HepG2 (cell line): ENCODE measurements around the gene DNTTIP2. TPM values are rescaled to one million over a fixed set of nuclear protein-coding genes. Genes with fewer than 3 reads are reported as not detected.

Experiments
- ATF6 ChIP-seq: sonication (generic); formaldehyde crosslinking; conservative IDR thresholded peaks from 2 replicates; pipeline ENCODE4 v1.4.0; 2020; ENCODE audit warnings: missing genetic modification reagents
- FOSL2 ChIP-seq: sonication (generic); formaldehyde crosslinking; IDR thresholded peaks from 2 replicates; pipeline ENCODE4 v1.4.0; 2020; ENCODE audit warnings: missing genetic modification reagents
- HES4 ChIP-seq: sonication (generic); formaldehyde crosslinking; IDR thresholded peaks from 2 replicates; pipeline ENCODE4 v1.9.0; 2021; ENCODE audit warnings: mild to moderate bottlenecking, missing genetic modification reagents, borderline replicate concordance
- IKZF5 ChIP-seq: IDR thresholded peaks from 2 replicates; pipeline ENCODE4 v1.6.1; 2018; ENCODE audit warnings: missing genetic modification reagents, mild to moderate bottlenecking, missing compliant biosample characterization
- IRX3 ChIP-seq: sonication (generic); formaldehyde crosslinking; IDR thresholded peaks from 2 replicates; pipeline ENCODE4 v1.8.1; 2023; ENCODE audit warnings: mild to moderate bottlenecking, low read depth, missing genetic modification reagents, borderline replicate concordance
- PAWR ChIP-seq: sonication (generic); formaldehyde crosslinking; IDR thresholded peaks from 2 replicates; pipeline ENCODE4 v1.4.0; 2020; ENCODE audit warnings: missing genetic modification reagents, mild to moderate bottlenecking, borderline replicate concordance
- REL ChIP-seq: sonication (generic); formaldehyde crosslinking; conservative IDR thresholded peaks from 2 replicates; pipeline ENCODE4 v1.8.0; 2022; ENCODE audit warnings: mild to moderate bottlenecking, missing genetic modification reagents, moderate library complexity
- SALL1 ChIP-seq: sonication (generic); formaldehyde crosslinking; IDR thresholded peaks from 2 replicates; pipeline ENCODE4 v1.8.0; 2022; ENCODE audit warnings: mild to moderate bottlenecking, missing genetic modification reagents
- SCMH1 ChIP-seq: sonication (generic); formaldehyde crosslinking; IDR thresholded peaks from 2 replicates; pipeline ENCODE4 v1.9.0; 2021; ENCODE audit warnings: missing genetic modification reagents, mild to moderate bottlenecking, borderline replicate concordance
- TARDBP ChIP-seq: sonication (generic); formaldehyde crosslinking; IDR thresholded peaks from 2 replicates; pipeline ENCODE4 v1.8.0; 2022; ENCODE audit warnings: mild to moderate bottlenecking, missing genetic modification reagents
- TBX3 ChIP-seq: fragments of 450-650 bp; IDR thresholded peaks from 2 replicates; pipeline ENCODE4 v1.6.1; 2017; ENCODE audit warnings: antibody characterized with exemption, mild to moderate bottlenecking, inconsistent platforms, borderline replicate concordance
- TMF1 ChIP-seq: sonication (generic); formaldehyde crosslinking; IDR thresholded peaks from 2 replicates; pipeline ENCODE4 v1.8.1; 2022; ENCODE audit warnings: low read depth, missing genetic modification reagents
- TP53 ChIP-seq: sonication (generic); formaldehyde crosslinking; conservative IDR thresholded peaks from 2 replicates; pipeline ENCODE4 v1.4.0; 2020; ENCODE audit warnings: missing genetic modification reagents
- ZBTB7B ChIP-seq: sonication (generic); formaldehyde crosslinking; IDR thresholded peaks from 2 replicates; pipeline ENCODE4 v1.4.0; 2020; ENCODE audit warnings: missing genetic modification reagents
- ZMYM4 ChIP-seq: sonication (generic); formaldehyde crosslinking; IDR thresholded peaks from 2 replicates; pipeline ENCODE4 v1.8.1; 2023; ENCODE audit warnings: mild to moderate bottlenecking, missing genetic modification reagents
- ZNF280B ChIP-seq: sonication (generic); formaldehyde crosslinking; IDR thresholded peaks from 2 replicates; pipeline ENCODE4 v1.5.0; 2020; ENCODE audit warnings: missing genetic modification reagents, mild to moderate bottlenecking, borderline replicate concordance
- ZNF333 ChIP-seq: sonication (generic); formaldehyde crosslinking; IDR thresholded peaks from 2 replicates; pipeline ENCODE4 v1.4.0; 2020; ENCODE audit warnings: mild to moderate bottlenecking, missing genetic modification reagents, borderline replicate concordance
- ZNF619 ChIP-seq: sonication (generic); formaldehyde crosslinking; IDR thresholded peaks from 2 replicates; pipeline ENCODE4 v1.4.0; 2020; ENCODE audit warnings: mild to moderate bottlenecking, missing genetic modification reagents
- ZNF629 ChIP-seq: sonication (generic); formaldehyde crosslinking; conservative IDR thresholded peaks from 2 replicates; pipeline ENCODE4 v1.5.0; 2020; ENCODE audit warnings: missing genetic modification reagents
- ZNF644 ChIP-seq: IDR thresholded peaks from 2 replicates; pipeline ENCODE4 v1.6.1; 2016; ENCODE audit warnings: low read depth
- ZSCAN29 ChIP-seq: sonication (generic); formaldehyde crosslinking; conservative IDR thresholded peaks from 2 replicates; pipeline ENCODE4 v1.4.0; 2020; ENCODE audit warnings: mild to moderate bottlenecking, missing genetic modification reagents
- ZZZ3 ChIP-seq: sonication (generic); formaldehyde crosslinking; IDR thresholded peaks from 2 replicates; pipeline ENCODE4 v1.4.0; 2020; ENCODE audit warnings: missing genetic modification reagents, mild to moderate bottlenecking, borderline replicate concordance
- polyA plus RNA-seq, 8 experiments: library from polyadenylated mRNA; depleted of rRNA in 3 of 8; stranded (reverse) in 7 of 8; unstranded in 1 of 8; fragments of >200 nt; fragmentation: Illumina TruSeq in 4 of 8; extraction: Trizol in 4 of 8; gene quantifications; 2 replicates each; pipeline versions ENCODE4 v1.2.1 to v1.2.3, GENCODE V29; 2011 to 2016; ENCODE audit warnings: low read depth in 4 of 8, missing spikeins in 1 of 8, mixed read lengths in 1 of 8; ENCODE audit not compliant: insufficient read depth in 1 of 8
- total RNA-seq, 5 experiments: library from RNA; depleted of rRNA; stranded (reverse); fragments of >200 nt; fragmentation: Illumina TruSeq; extraction: Trizol; gene quantifications; 2 replicates each; pipeline ENCODE4 v1.2.3, GENCODE V29; 2016; ENCODE audit warnings: low read depth in 1 of 5

The DNTTIP2 gene
- total and polyA plus RNA-seq, 2 of the 13 experiments (the other 11 are each of a cell fraction or from before 2014, with no cell fraction given): 11.4 to 63.3 TPM

GRCh38 chr1:93846992-93847810 lies 31.8 kb downstream of the DNTTIP2 start (continued):
- TF ChIP-seq ZMYM4 (CRISPR knock-in tag) (no peak; the same call in none of the 2 replicates), ZBTB7B (CRISPR knock-in tag) (peak; percentile 90), REL (CRISPR knock-in tag) (no peak), SALL1 (peak; percentile 73), ZNF333 (CRISPR knock-in tag) (peak; percentile 85; the same call in 1 of the 2 replicates), IRX3 (CRISPR knock-in tag) (no peak), TP53 (CRISPR knock-in tag) (no peak), IKZF5 (CRISPR knock-in tag) (peak; percentile 79), ZZZ3 (CRISPR knock-in tag) (no peak), ZSCAN29 (CRISPR knock-in tag) (no peak), FOSL2 (CRISPR knock-in tag) (peak; percentile 36), PAWR (CRISPR knock-in tag) (no peak), ZNF629 (CRISPR knock-in tag) (no peak; the same call in 1 of the 2 replicates), SCMH1 (CRISPR knock-in tag) (no peak), TMF1 (CRISPR knock-in tag) (peak; percentile 11; the same call in 1 of the 2 replicates), ZNF619 (CRISPR knock-in tag) (peak; percentile 47; the same call in 1 of the 2 replicates), ZNF280B (CRISPR knock-in tag) (peak; percentile 41; the same call in 1 of the 2 replicates), TBX3 (no peak; the same call in 1 of the 2 replicates), HES4 (CRISPR knock-in tag) (peak; percentile 13; the same call in 1 of the 2 replicates), TARDBP (peak; percentile 81), ATF6 (CRISPR knock-in tag) (no peak), ZNF644 (CRISPR knock-in tag) (peak; percentile 78; the same call in 1 of the 2 replicates)
